Measurements from ENCODE around the gene RPS2.

The RPS2 gene

GRCh38 chr16:1938910-1939309 lies 25.7 kb downstream of the RPS2 start:
- Histone ChIP-seq H3K9me3 (ENCODE audit: low read length) (no peaks in the 10 kb centered on the region), H3F3A (ENCODE audit: insufficient read depth, low read length) (no peaks in the 10 kb centered on the region), H3K9me2 (ENCODE audit: low read depth, low read length) (no peaks in the 10 kb centered on the region), H3K27me3 (ENCODE audit: insufficient read depth, low read length) (no peaks in the 10 kb centered on the region), H3K4me2 (ENCODE audit: low read length) (no peak overlapping the region), H3K4me3 (ENCODE audit: low read depth, low read length, poor library complexity, severe bottlenecking) (no peak overlapping the region), H3K36me3 (ENCODE audit: insufficient read depth, low read length) (peaks cover 12% of the 10 kb centered on the region), H2AFZ (ENCODE audit: low read length) (no peak overlapping the region), H3K79me2 (ENCODE audit: insufficient read depth, low read length) (no peaks in the 10 kb centered on the region), H3K9ac (ENCODE audit: low read length) (no peak overlapping the region), H3K27ac (ENCODE audit: low read depth, low read length, poor library complexity, severe bottlenecking) (no peak overlapping the region), H4K20me1 (ENCODE audit: insufficient read depth, low read length) (no peaks in the 10 kb centered on the region), H3K4me1 (ENCODE audit: insufficient read depth, low read length, severe bottlenecking) (peaks cover 14% of the 10 kb centered on the region)
- no peak for TF ChIP-seq CTCF (IDR thresholded peaks at IDR 0.05; ENCODE audit: low read length)
- no peak for TF ChIP-seq EZH2 (IDR thresholded peaks at IDR 0.05; ENCODE audit: borderline replicate concordance, low read length)

GRCh38 chr16:1938316-1938715 lies 26.3 kb downstream of the RPS2 start:
- 0 out of 2 replicates have a peak, but pooled peaks cover 5% of the 10 kb centered on the region for H3K27me3 ChIP-seq (ENCODE audit: insufficient read depth, low read length)

GRCh38 chr16:1936945-1937479 lies 27.6 kb downstream of the RPS2 start:
- Histone ChIP-seq H3F3A (ENCODE audit: insufficient read depth, low read length) (no peaks in the 10 kb centered on the region), H3K27me3 (ENCODE audit: insufficient read depth, low read length) (0 out of 2 replicates have a peak, but pooled peaks cover 6% of the 10 kb centered on the region), H3K79me2 (ENCODE audit: insufficient read depth, low read length) (no peaks in the 10 kb centered on the region), H3K27ac (ENCODE audit: low read depth, low read length, poor library complexity, severe bottlenecking) (no peak overlapping the region), H2AFZ (ENCODE audit: low read length) (no peak overlapping the region), H3K9me2 (ENCODE audit: low read depth, low read length) (no peaks in the 10 kb centered on the region), H3K9ac (ENCODE audit: low read length) (no peak overlapping the region), H3K4me1 (ENCODE audit: insufficient read depth, low read length, severe bottlenecking) (peaks cover 6% of the 10 kb centered on the region), H4K20me1 (ENCODE audit: insufficient read depth, low read length) (no peaks in the 10 kb centered on the region), H3K9me3 (ENCODE audit: low read length) (no peaks in the 10 kb centered on the region), H3K4me2 (ENCODE audit: low read length) (no peak overlapping the region), H3K36me3 (ENCODE audit: insufficient read depth, low read length) (peaks cover 12% of the 10 kb centered on the region), H3K4me3 (ENCODE audit: low read depth, low read length, poor library complexity, severe bottlenecking) (no peak overlapping the region)
- TF ChIP-seq CTCF (IDR thresholded peaks at IDR 0.05; ENCODE audit: low read length) = no peak
- no peak for TF ChIP-seq EZH2 (IDR thresholded peaks at IDR 0.05; ENCODE audit: borderline replicate concordance, low read length)

More at GRCh38 chr16:1938316-1938715, 26.3 kb downstream of the RPS2 start:
- H3K4me1 ChIP-seq (ENCODE audit: insufficient read depth, low read length, severe bottlenecking) = peaks cover 14% of the 10 kb centered on the region
- no peaks in the 10 kb centered on the region for H4K20me1 ChIP-seq (ENCODE audit: insufficient read depth, low read length)
- H3K9ac ChIP-seq (ENCODE audit: low read length) = no peak overlapping the region
- no peak overlapping the region for H3K4me3 ChIP-seq (ENCODE audit: low read depth, low read length, poor library complexity, severe bottlenecking)
- no peaks in the 10 kb centered on the region for H3K9me2 ChIP-seq (ENCODE audit: low read depth, low read length)
- H3K79me2 ChIP-seq (ENCODE audit: insufficient read depth, low read length) = no peaks in the 10 kb centered on the region
- H2AFZ ChIP-seq (ENCODE audit: low read length) = no peak overlapping the region
- no peaks in the 10 kb centered on the region for H3K9me3 ChIP-seq (ENCODE audit: low read length)
- no peaks in the 10 kb centered on the region for H3F3A ChIP-seq (ENCODE audit: insufficient read depth, low read length)
- no peak overlapping the region for H3K4me2 ChIP-seq (ENCODE audit: low read length)
- H3K27ac ChIP-seq (ENCODE audit: low read depth, low read length, poor library complexity, severe bottlenecking) = no peak overlapping the region
- TF ChIP-seq EZH2 (IDR thresholded peaks at IDR 0.05; ENCODE audit: borderline replicate concordance, low read length) = no peak
- no peak for TF ChIP-seq CTCF (IDR thresholded peaks at IDR 0.05; ENCODE audit: low read length)
- H3K36me3 ChIP-seq (ENCODE audit: insufficient read depth, low read length) = peaks cover 12% of the 10 kb centered on the region

Data from OCI-LY1 (cell line).